Measurements from ENCODE around the gene HES2.

- TF ChIP-seq ELK1 (IDR thresholded peaks at IDR 0.05; ENCODE audit: borderline replicate concordance, low read depth, low read length) (no peak), CTCF (conservative IDR thresholded peaks at IDR 0.05; ENCODE audit: low read depth, low read length) (no peak), FOS (IDR thresholded peaks at IDR 0.05; ENCODE audit: low read depth, low read length) (no peak), POLR2A (IDR thresholded peaks at IDR 0.05; ENCODE audit: low read depth, low read length) (no peak), SMC3 (IDR thresholded peaks at IDR 0.05; ENCODE audit: low read depth, low read length) (no peak), USF2 (IDR thresholded peaks at IDR 0.05; ENCODE audit: low read depth, low read length) (no peak), BHLHE40 (IDR thresholded peaks at IDR 0.05; ENCODE audit: low read depth, low read length) (no peak), CHD1 (IDR thresholded peaks at IDR 0.05; ENCODE audit: low read depth, low read length) (no peak), CEBPB (IDR thresholded peaks at IDR 0.05; ENCODE audit: low read depth, low read length) (no peak)
Observed at GRCh38 chr1:6450943-6451373, 31.2 kb upstream of the HES2 start.
